Tongue (tissue), 2 donors: Measurements from ENCODE around the gene SLC2A5. TPM values are rescaled to one million over a fixed set of nuclear protein-coding genes. Genes with fewer than 3 reads are reported as not detected.

Experiments
- DNase-seq: peaks from one replicate; pipeline ENCODE4 v3.0.0-alpha.2; 2015
- total RNA-seq: library from RNA; depleted of rRNA; stranded (reverse); fragments of >200 nt; gene quantifications from one replicate; pipeline ENCODE4 v1.2.3, GENCODE V29; 2014

Gene SLC2A5
- total RNA-seq, 1 donor from 2014 or later, result 15.9 TPM

- DNase-seq, result no peak
These were observed 19.4 kb upstream of the SLC2A5 start for GRCh38 chr1:9088807-9089206.

- DNase-seq, result no peak
These were observed 18.1 kb upstream of the SLC2A5 start for GRCh38 chr1:9087411-9088125.

GRCh38 chr1:9086796-9087195 is 17.4 kb upstream of the SLC2A5 start:
- no peak for DNase-seq

- DNase-seq, result peak; percentile 40
These were observed 16.6 kb upstream of the SLC2A5 start for GRCh38 chr1:9086045-9086444.

- DNase-seq, result no peak
These were observed 16.0 kb upstream of the SLC2A5 start for GRCh38 chr1:9085306-9085940.

- DNase-seq, result no peak
These were observed 15.5 kb upstream of the SLC2A5 start for GRCh38 chr1:9084906-9085305.

GRCh38 chr1:9081473-9081872 is 12.0 kb upstream of the SLC2A5 start:
- no peak for DNase-seq

- DNase-seq, result no peak
These were observed 11.4 kb upstream of the SLC2A5 start for GRCh38 chr1:9080705-9081291.

- no peak for DNase-seq
These were observed 10.7 kb upstream of the SLC2A5 start for GRCh38 chr1:9079988-9080704.

- no peak for DNase-seq
These were observed 9.5 kb upstream of the SLC2A5 start for GRCh38 chr1:9078752-9079500.

- no peak for DNase-seq
These were observed 8.7 kb upstream of the SLC2A5 start for GRCh38 chr1:9078015-9078751.

- DNase-seq, result no peak
These were observed 5.6 kb upstream of the SLC2A5 start for GRCh38 chr1:9075022-9075421.

GRCh38 chr1:9073143-9073542 is 3.7 kb upstream of the SLC2A5 start:
- no peak for DNase-seq

- DNase-seq, result no peak
These were observed 2.3 kb upstream of the SLC2A5 start for GRCh38 chr1:9071554-9072235.

- DNase-seq, result no peak
These were observed 1.1 kb upstream of the SLC2A5 start for GRCh38 chr1:9070486-9070885.

- DNase-seq, result peak; percentile 68
These were observed 482 bp downstream of the SLC2A5 start for GRCh38 chr1:9068981-9069325.

GRCh38 chr1:9066945-9067807 is 2.3 kb downstream of the SLC2A5 start:
- DNase-seq, result no peak

GRCh38 chr1:9065213-9065751 is 4.2 kb downstream of the SLC2A5 start:
- no peak for DNase-seq

- DNase-seq, result no peak
These were observed 6.6 kb downstream of the SLC2A5 start for GRCh38 chr1:9062846-9063245.

- DNase-seq, result no peak
These were observed 7.4 kb downstream of the SLC2A5 start for GRCh38 chr1:9062021-9062471.
